BLaER1 (cell line): ENCODE measurements around the gene GUCA2A.
A peak's percentile ranks its signal among the peaks of the same experiment; 100 is the strongest.
"Not testable (repeated sequence)": the region's sequence is repeated elsewhere in the genome, so short reads cannot be mapped to it uniquely, and the experiment has no call there.

Experiments used
- H3K27ac ChIP-seq: shearing (Covaris generic); formaldehyde crosslinking; 2 replicates; pipeline ENCODE4 v1.8.1; 2022
- H3K27me3 ChIP-seq: shearing (Covaris generic); formaldehyde crosslinking; 2 replicates; pipeline ENCODE4 v1.8.1; 2022
- H3K36me3 ChIP-seq: shearing (Covaris generic); formaldehyde crosslinking; 2 replicates; pipeline ENCODE4 v1.8.1; 2022
- H3K4me1 ChIP-seq: shearing (Covaris generic); formaldehyde crosslinking; 2 replicates; pipeline ENCODE4 v1.8.1; 2022
- H3K4me2 ChIP-seq: shearing (Covaris generic); formaldehyde crosslinking; 2 replicates; pipeline ENCODE4 v1.8.1; 2022
- H3K4me3 ChIP-seq: shearing (Covaris generic); formaldehyde crosslinking; 2 replicates; pipeline ENCODE4 v1.8.1; 2022
- H3K9ac ChIP-seq: shearing (Covaris generic); formaldehyde crosslinking; 2 replicates; pipeline ENCODE4 v1.8.1; 2022
- H3K9me3 ChIP-seq: shearing (Covaris generic); formaldehyde crosslinking; 2 replicates; pipeline ENCODE4 v1.8.1; 2022
- H4K20me1 ChIP-seq: shearing (Covaris generic); formaldehyde crosslinking; 2 replicates; pipeline ENCODE4 v1.8.1; 2022
- Cebpa-rat ChIP-seq: shearing (Covaris generic); IDR thresholded peaks from 2 replicates; pipeline ENCODE4 v1.8.1; 2022

The GUCA2A gene

GRCh38 chr1:42164551-42165420 lies at the start of gene GUCA2A:
Gene GUCA2A, minus strand, starts transcription at chr1:42164745. Its CDS starts 33 bp downstream, at chr1:42164712.
- Histone ChIP-seq H3K27ac (no peak within 1 kb of the TSS), H3K9ac (no peak within 1 kb of the TSS)

GRCh38 chr1:42211224-42211623 lies 46.7 kb upstream of the GUCA2A start:
- TF ChIP-seq Cebpa-rat: no peak
- Histone ChIP-seq H3K4me3 (no peak overlapping the region), H4K20me1 (peaks cover 42% of the 10 kb centered on the region), H3K36me3 (peaks cover 78% of the 10 kb centered on the region), H3K9me3 (peaks cover 87% of the 10 kb centered on the region), H3K27me3 (no peaks in the 10 kb centered on the region), H3K27ac (no peak overlapping the region), H3K9ac (no peak overlapping the region), H3K4me1 (peaks cover 15% of the 10 kb centered on the region), H3K4me2 (peak overlapping the region; percentile 39)

More at GRCh38 chr1:42164551-42165420, at the start of gene GUCA2A:
- H3K9me3 ChIP-seq: peaks cover 13% of the 10 kb centered on the region
- H3K4me2 ChIP-seq: 0 out of 2 replicates have a peak within 1 kb of the TSS, but pooled peaks have one; percentile 3
- H3K4me3 ChIP-seq: no peak within 1 kb of the TSS
- no peaks in the 10 kb centered on the region for H3K27me3 ChIP-seq
- H4K20me1 ChIP-seq: no peaks in the 10 kb centered on the region
- H3K4me1 ChIP-seq: 0 out of 2 replicates have a peak, but pooled peaks cover 13% of the 10 kb centered on the region
- H3K36me3 ChIP-seq: no peaks in the 10 kb centered on the region
- TF ChIP-seq Cebpa-rat: no peak

GRCh38 chr1:42210421-42211133 lies 46.0 kb upstream of the GUCA2A start:
- Histone ChIP-seq H3K4me3 (no peak overlapping the region), H4K20me1 (peaks cover 42% of the 10 kb centered on the region), H3K9ac (no peak overlapping the region), H3K27me3 (no peaks in the 10 kb centered on the region), H3K9me3 (peaks cover 81% of the 10 kb centered on the region), H3K4me2 (peak overlapping the region; percentile 39), H3K36me3 (peaks cover 78% of the 10 kb centered on the region), H3K4me1 (peaks cover 15% of the 10 kb centered on the region), H3K27ac (no peak overlapping the region)
- no peak for TF ChIP-seq Cebpa-rat

GRCh38 chr1:42209526-42210251 lies 45.1 kb upstream of the GUCA2A start:
- no peak for TF ChIP-seq Cebpa-rat
- Histone ChIP-seq H4K20me1 (peaks cover 42% of the 10 kb centered on the region), H3K4me1 (peaks cover 15% of the 10 kb centered on the region), H3K4me3 (no peak overlapping the region), H3K4me2 (no peak overlapping the region), H3K27me3 (no peaks in the 10 kb centered on the region), H3K27ac (no peak overlapping the region), H3K9me3 (peaks cover 74% of the 10 kb centered on the region), H3K9ac (no peak overlapping the region), H3K36me3 (peaks cover 83% of the 10 kb centered on the region)

GRCh38 chr1:42206930-42207329 lies 42.4 kb upstream of the GUCA2A start:
- H3K36me3 ChIP-seq: peaks cover 91% of the 10 kb centered on the region

GRCh38 chr1:42206164-42206563 lies 41.6 kb upstream of the GUCA2A start:
- TF ChIP-seq Cebpa-rat: no peak
- Histone ChIP-seq H3K9ac (no peak overlapping the region), H3K4me2 (no peak overlapping the region), H3K4me3 (no peak overlapping the region), H3K27me3 (no peaks in the 10 kb centered on the region), H3K36me3 (peaks cover 83% of the 10 kb centered on the region), H3K9me3 (peaks cover 73% of the 10 kb centered on the region), H3K27ac (no peak overlapping the region), H4K20me1 (peaks cover 35% of the 10 kb centered on the region), H3K4me1 (peaks cover 4% of the 10 kb centered on the region)

More at GRCh38 chr1:42206930-42207329, 42.4 kb upstream of the GUCA2A start:
- not testable (repeated sequence) for H3K27me3 ChIP-seq, H3K4me3 ChIP-seq, H3K4me2 ChIP-seq, H3K27ac ChIP-seq, H3K9ac ChIP-seq
- peaks cover 74% of the 10 kb centered on the region for H3K9me3 ChIP-seq
- H3K4me1 ChIP-seq: peaks cover 12% of the 10 kb centered on the region
- H4K20me1 ChIP-seq: peaks cover 42% of the 10 kb centered on the region

GRCh38 chr1:42201986-42202385 lies 37.4 kb upstream of the GUCA2A start:
- Histone ChIP-seq H3K4me3 (no peak overlapping the region), H4K20me1 (no peaks in the 10 kb centered on the region; the same call in 1 of the 2 replicates), H3K4me2 (no peak overlapping the region), H3K9ac (no peak overlapping the region), H3K36me3 (peaks cover 80% of the 10 kb centered on the region), H3K4me1 (no peaks in the 10 kb centered on the region), H3K27ac (no peak overlapping the region), H3K9me3 (peaks cover 33% of the 10 kb centered on the region), H3K27me3 (no peaks in the 10 kb centered on the region)
- no peak for TF ChIP-seq Cebpa-rat

GRCh38 chr1:42198251-42198650 lies 33.7 kb upstream of the GUCA2A start:
- peaks cover 80% of the 10 kb centered on the region for H3K36me3 ChIP-seq
- H3K4me1 ChIP-seq: no peaks in the 10 kb centered on the region
- H3K4me2 ChIP-seq: no peak overlapping the region
- peaks cover 14% of the 10 kb centered on the region for H3K9me3 ChIP-seq
- no peak for TF ChIP-seq Cebpa-rat
- H3K27me3 ChIP-seq: no peaks in the 10 kb centered on the region
- H3K9ac ChIP-seq: no peak overlapping the region
- H4K20me1 ChIP-seq: no peaks in the 10 kb centered on the region
- H3K4me3 ChIP-seq: no peak overlapping the region
- H3K27ac ChIP-seq: no peak overlapping the region

GRCh38 chr1:42195841-42196240 lies 31.3 kb upstream of the GUCA2A start:
- no peak overlapping the region for H3K9ac ChIP-seq

More at GRCh38 chr1:42195841-42196240, 31.3 kb upstream of the GUCA2A start:
- H3K27me3 ChIP-seq: no peaks in the 10 kb centered on the region
- TF ChIP-seq Cebpa-rat: no peak
- peaks cover 11% of the 10 kb centered on the region; the same call in 1 of the 2 replicates for H4K20me1 ChIP-seq
- H3K9me3 ChIP-seq: no peaks in the 10 kb centered on the region
- H3K4me2 ChIP-seq: no peak overlapping the region
- H3K4me3 ChIP-seq: no peak overlapping the region
- H3K36me3 ChIP-seq: peaks cover 82% of the 10 kb centered on the region
- H3K4me1 ChIP-seq: no peaks in the 10 kb centered on the region
- H3K27ac ChIP-seq: no peak overlapping the region
